Caco-2 (cell line): ENCODE measurements around the gene FRY. TPM values are rescaled to one million over a fixed set of nuclear protein-coding genes. Genes with fewer than 3 reads are reported as not detected.

Experiments
- BruUV-seq: library from RNA; stranded (reverse); fragments of 400-500 nt; replicated peaks from 2 replicates; lab custom pipeline; 2021; lab: Mats Ljungman, UMichigan
- CTCF ChIA-PET: fragments of 300-600 bp; sonication (Branson Sonifier 250); formaldehyde crosslinking; loops from one replicate; lab custom pipeline; 2022; ENCODE audit warnings: antibody characterized with exemption; lab: Charles Lee
- POLR2A ChIA-PET: fragments of 300-600 bp; sonication (Branson Sonifier 250); formaldehyde crosslinking; loops from one replicate; lab custom pipeline; 2022; ENCODE audit warnings: antibody characterized with exemption; lab: Charles Lee
- DNase-seq, 2 experiments: peaks; one replicate each; pipeline versions ENCODE4 v3.0.0 to v3.0.0-alpha.2; 2020 to 2022
- H3K27me3 ChIP-seq: replicated peaks from 2 replicates; pipeline ENCODE4 v1.6.0; 2011; ENCODE audit warnings: low read length; ENCODE audit not compliant: control insufficient read depth, insufficient read depth
- H3K36me3 ChIP-seq: 2 replicates; pipeline ENCODE4 v1.5.1; 2011; ENCODE audit warnings: low read length; ENCODE audit not compliant: control insufficient read depth, insufficient read depth
- H3K4me1 ChIP-seq: fragments of 250-450 bp; sonication (Bioruptor Pico); 2 replicates; pipeline ENCODE4 v1.5.1; 2020; ENCODE audit warnings: mild to moderate bottlenecking
- H3K4me3 ChIP-seq: 2 replicates; pipeline ENCODE4 v1.5.1; 2011; ENCODE audit warnings: low read depth, mild to moderate bottlenecking, control low read depth, low read length
- H3K9me3 ChIP-seq: fragments of 250-450 bp; sonication (Bioruptor Pico); 2 replicates; pipeline ENCODE4 v1.5.1; 2020; ENCODE audit warnings: mild to moderate bottlenecking, moderate library complexity
- H3K27ac Mint-ChIP-seq: one replicate; pipeline ENCODE4 v1.8.0; 2022; ENCODE audit warnings: mixed read lengths; ENCODE audit not compliant: unreplicated experiment
- H3K27me3 Mint-ChIP-seq: one replicate; pipeline ENCODE4 v1.8.0; 2022; ENCODE audit warnings: mixed read lengths; ENCODE audit not compliant: insufficient read depth, unreplicated experiment
- H3K36me3 Mint-ChIP-seq: one replicate; pipeline ENCODE4 v1.8.0; 2022; ENCODE audit warnings: mild to moderate bottlenecking, mixed read lengths; ENCODE audit not compliant: insufficient read depth, unreplicated experiment
- H3K4me1 Mint-ChIP-seq: one replicate; pipeline ENCODE4 v1.8.0; 2022; ENCODE audit warnings: low read depth, mixed read lengths; ENCODE audit not compliant: unreplicated experiment
- H3K4me3 Mint-ChIP-seq: one replicate; pipeline ENCODE4 v1.8.0; 2022; ENCODE audit warnings: mild to moderate bottlenecking, moderate library complexity, mixed read lengths; ENCODE audit not compliant: unreplicated experiment
- H3K9me3 Mint-ChIP-seq: one replicate; pipeline ENCODE4 v1.8.0; 2022; ENCODE audit warnings: mixed read lengths; ENCODE audit not compliant: unreplicated experiment
- CTCF ChIP-seq, 2 experiments: fragments of 200-600 bp in 1 of 2; IDR thresholded peaks; 1 replicate in 1 of 2; 2 replicates in 1 of 2; pipeline versions ENCODE4 v1.5.1 to v1.8.0; 2011 to 2022; ENCODE audit warnings: antibody characterized with exemption in 1 of 2, control low read depth in 1 of 2, inconsistent platforms in 1 of 2, low read depth in 1 of 2, low read length in 1 of 2, mild to moderate bottlenecking in 1 of 2, moderate library complexity in 1 of 2; ENCODE audit not compliant: insufficient read depth in 1 of 2, severe bottlenecking in 1 of 2, unreplicated experiment in 1 of 2
- intact Hi-C: fragments of 100-400 bp; cut with micrococcal nuclease; formaldehyde crosslinking; loops from one replicate; pipeline ENCODE4 v1.10.0; 2022; ENCODE audit not compliant: unreplicated experiment
- total RNA-seq: library from RNA; stranded (reverse); gene quantifications from 2 replicates; pipeline ENCODE4 v1.2.3, GENCODE V29; 2022

The FRY gene
- total RNA-seq, 1 experiment from 2014 or later = 118 TPM

- Mint-ChIP-seq H3K9me3 (no peaks in the 10 kb centered on the region), H3K4me3 (no peak overlapping the region), H3K27ac (no peak overlapping the region), H3K4me1 (no peaks in the 10 kb centered on the region), H3K36me3 (peaks cover 44% of the 10 kb centered on the region), H3K27me3 (no peaks in the 10 kb centered on the region)
- TF ChIP-seq CTCF (IDR thresholded peaks at IDR 0.05; ENCODE audit: insufficient read depth in 1 of 2, low read depth in 1 of 2, low read length in 1 of 2, severe bottlenecking in 1 of 2, unreplicated experiment in 1 of 2) = no peak
- ChIA-PET CTCF (no interaction called here), POLR2A (no interaction called here)
- H3K4me1 ChIP-seq = no peaks in the 10 kb centered on the region
- no peaks in the 10 kb centered on the region; the same call in 1 of the 2 replicates for H3K36me3 ChIP-seq
- DNase-seq = no peak
- no peak overlapping the region for H3K4me3 ChIP-seq
- no peaks in the 10 kb centered on the region for H3K9me3 ChIP-seq
- intact Hi-C loops = no loop called here
- no peaks in the 10 kb centered on the region for H3K27me3 ChIP-seq
- BruUV-seq = no TSS peak
Observed at GRCh38 chr13:32347651-32348050, 316.1 kb downstream of the FRY start.
